Kidney glomerular epithelial cell (primary cell): ENCODE measurements around the gene PEX11B.

Experiments
- DNase-seq: peaks from one replicate; lab custom pipeline; 2025; lab: John Stamatoyannopoulos, UW

Gene PEX11B

GRCh38 chr1:145868232-145868631, 50.3 kb downstream of the PEX11B start:
- DNase-seq, result no peak

GRCh38 chr1:145863282-145864018, 55.1 kb downstream of the PEX11B start:
- no peak for DNase-seq
